CD8-positive, alpha-beta memory T cell (primary cell): ENCODE measurements around the gene CNFN. TPM values are rescaled to one million over a fixed set of nuclear protein-coding genes. Genes with fewer than 3 reads are reported as not detected.
A peak's percentile ranks its signal among the peaks of the same experiment; 100 is the strongest.

ENCODE experiments used
- CTCF ChIA-PET: fragments of 350-600 bp; sonication (Branson Sonifier 250); formaldehyde crosslinking; loops from one replicate; lab custom pipeline; 2021; ENCODE audit warnings: antibody characterized with exemption; lab: Charles Lee
- POLR2A ChIA-PET: fragments of 350-600 bp; sonication (Branson Sonifier 250); formaldehyde crosslinking; loops from one replicate; lab custom pipeline; 2021; ENCODE audit warnings: antibody characterized with exemption; lab: Charles Lee
- DNase-seq, 5 donors: peaks; one replicate each; pipeline versions ENCODE4 v3.0.0 to v3.0.0-alpha.2; 2020 to 2022; ENCODE audit warnings: mixed read lengths in 1 of 5
- H3K27ac ChIP-seq: one replicate; pipeline ENCODE4 v1.7.0; 2013; ENCODE audit warnings: low read depth, mild to moderate bottlenecking, low read length, moderate library complexity
- H3K27me3 ChIP-seq: 2 replicates; pipeline ENCODE4 v1.7.0; 2013; ENCODE audit warnings: low read length, mild to moderate bottlenecking; ENCODE audit not compliant: insufficient read depth, poor library complexity, severe bottlenecking
- H3K36me3 ChIP-seq: 2 replicates; pipeline ENCODE4 v1.7.0; 2013; ENCODE audit warnings: mild to moderate bottlenecking, low read length, moderate library complexity; ENCODE audit not compliant: insufficient read depth
- H3K4me1 ChIP-seq: 2 replicates; pipeline ENCODE4 v1.7.0; 2013; ENCODE audit warnings: mild to moderate bottlenecking, low read length, moderate library complexity; ENCODE audit not compliant: insufficient read depth
- H3K4me3 ChIP-seq: 2 replicates; pipeline ENCODE4 v1.7.0; 2013; ENCODE audit warnings: mild to moderate bottlenecking, low read length
- H3K9me3 ChIP-seq: 2 replicates; pipeline ENCODE4 v1.7.0; 2013; ENCODE audit warnings: mild to moderate bottlenecking, low read length
- H3K27ac Mint-ChIP-seq, 8 donors: one replicate each; pipeline ENCODE4 v1.8.0; 2020 to 2021; ENCODE audit warnings: mixed read lengths in 8 of 8, mild to moderate bottlenecking in 6 of 8, inconsistent platforms in 3 of 8, moderate library complexity in 3 of 8
- H3K27me3 Mint-ChIP-seq, 2 donors: one replicate each; pipeline ENCODE4 v1.8.0; 2020 to 2021; ENCODE audit warnings: mixed read lengths in 2 of 2, mild to moderate bottlenecking in 1 of 2, moderate library complexity in 1 of 2
- H3K36me3 Mint-ChIP-seq, 3 donors: one replicate each; pipeline ENCODE4 v1.8.0; 2020 to 2021; ENCODE audit warnings: mixed read lengths in 3 of 3, inconsistent platforms in 1 of 3, mild to moderate bottlenecking in 1 of 3
- H3K4me1 Mint-ChIP-seq, 3 donors: one replicate each; pipeline ENCODE4 v1.8.0; 2020 to 2021; ENCODE audit warnings: mixed read lengths in 3 of 3, inconsistent platforms in 1 of 3, mild to moderate bottlenecking in 1 of 3
- H3K4me3 Mint-ChIP-seq, 7 donors: one replicate each; pipeline ENCODE4 v1.8.0; 2020 to 2021; ENCODE audit warnings: mixed read lengths in 7 of 7, mild to moderate bottlenecking in 6 of 7, moderate library complexity in 4 of 7, inconsistent platforms in 2 of 7
- H3K9me3 Mint-ChIP-seq, 5 donors: one replicate each; pipeline ENCODE4 v1.8.0; 2020 to 2022; ENCODE audit warnings: mixed read lengths in 5 of 5, mild to moderate bottlenecking in 3 of 5, moderate library complexity in 2 of 5, inconsistent platforms in 1 of 5
- polyA plus RNA-seq: library from polyadenylated mRNA; unstranded; fragments of 300-500 nt; fragmentation: Illumina TruSeq; gene quantifications from one replicate; pipeline ENCODE4 v1.2.3, GENCODE V29; 2021
- total RNA-seq, 2 experiments: library from RNA; stranded (reverse); gene quantifications; one replicate each; pipeline ENCODE4 v1.2.3, GENCODE V29; 2021

The CNFN gene
- total and polyA plus RNA-seq, 3 experiments from 2014 or later = not detected

DNA sequence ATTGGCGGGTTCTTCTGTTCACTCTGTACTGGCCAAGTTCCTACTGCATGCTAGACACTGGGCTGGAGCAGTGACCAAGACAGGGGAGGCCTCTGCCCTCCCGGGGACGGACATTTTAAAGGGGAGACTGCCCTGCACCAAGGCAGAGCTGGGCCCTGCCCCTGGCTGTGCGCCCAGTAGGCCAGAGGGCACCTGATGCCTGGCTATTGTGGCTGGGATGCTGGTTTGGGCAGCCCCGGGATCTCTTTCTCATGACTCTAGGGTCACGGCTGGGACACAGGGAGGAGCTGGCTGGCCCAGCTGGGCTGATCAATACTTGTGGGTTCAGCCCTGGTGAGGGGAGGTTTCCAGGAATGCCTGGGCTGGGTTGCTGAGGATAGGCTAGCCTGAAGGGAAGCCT is 19.4 kb upstream of the CNFN start:
- CTCF ChIA-PET = interaction anchor here (1.4 kb wide), 2 partner anchors 11 to 31 kb away, joined by 3 to 4 read pairs; no protein-coding TSS in a partner anchor
- H3K27ac ChIP-seq = no peak overlapping the region
- no peak overlapping the region for H3K4me3 Mint-ChIP-seq

DNA sequence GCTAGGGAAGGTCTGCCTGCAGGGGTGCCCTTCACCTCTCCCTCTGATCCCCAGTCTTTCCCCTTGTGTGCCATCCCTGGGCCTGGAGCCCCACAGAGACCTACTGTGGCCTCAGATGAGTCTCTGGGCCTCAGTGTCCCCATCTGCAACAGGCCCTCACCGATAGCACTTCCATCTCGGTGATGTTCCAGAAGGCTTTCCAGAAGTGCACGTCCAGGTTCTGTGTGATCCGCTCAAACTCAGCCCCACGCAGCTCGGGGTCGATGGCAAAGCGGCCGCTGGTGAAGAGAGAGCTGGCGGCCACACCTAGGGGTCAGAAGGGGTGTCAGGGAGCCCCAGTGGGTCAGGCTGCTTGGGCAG is 17.7 kb upstream of the CNFN start:
- no peak for DNase-seq
- Mint-ChIP-seq H3K9me3 (no peaks in the 10 kb centered on the region), H3K36me3 (peaks cover 0 to 33% (median 0%) of the 10 kb centered on the region in 3 donors), H3K4me3 (no peak overlapping the region), H3K27ac (peak overlapping the region in 1 of 8 donors; percentile 79), H3K4me1 (peaks cover 0 to 5% (median 3%) of the 10 kb centered on the region in 3 donors), H3K27me3 (no peaks in the 10 kb centered on the region)
- no peak overlapping the region for H3K4me3 ChIP-seq
- no peaks in the 10 kb centered on the region for H3K27me3 ChIP-seq
- ChIA-PET POLR2A (no interaction called here), CTCF (no interaction called here)
- H3K36me3 ChIP-seq = no peaks in the 10 kb centered on the region
- H3K4me1 ChIP-seq = no peaks in the 10 kb centered on the region
- no peaks in the 10 kb centered on the region for H3K9me3 ChIP-seq
- no peak overlapping the region for H3K27ac ChIP-seq

More for the DNA sequence above, 19.4 kb upstream of the CNFN start:
- no peaks in the 10 kb centered on the region for H3K36me3 ChIP-seq
- no peak overlapping the region for H3K4me3 ChIP-seq
- Mint-ChIP-seq H3K27ac (peak overlapping the region in 2 of 8 donors; percentile 6 to 77), H3K27me3 (no peaks in the 10 kb centered on the region), H3K9me3 (no peaks in the 10 kb centered on the region), H3K36me3 (peaks cover 0 to 38% (median 5%) of the 10 kb centered on the region in 3 donors), H3K4me1 (peaks cover 0 to 5% (median 3%) of the 10 kb centered on the region in 3 donors)
- POLR2A ChIA-PET = no interaction called here
- no peak for DNase-seq
- no peaks in the 10 kb centered on the region for H3K4me1 ChIP-seq
- H3K9me3 ChIP-seq = no peaks in the 10 kb centered on the region
- no peaks in the 10 kb centered on the region for H3K27me3 ChIP-seq

DNA sequence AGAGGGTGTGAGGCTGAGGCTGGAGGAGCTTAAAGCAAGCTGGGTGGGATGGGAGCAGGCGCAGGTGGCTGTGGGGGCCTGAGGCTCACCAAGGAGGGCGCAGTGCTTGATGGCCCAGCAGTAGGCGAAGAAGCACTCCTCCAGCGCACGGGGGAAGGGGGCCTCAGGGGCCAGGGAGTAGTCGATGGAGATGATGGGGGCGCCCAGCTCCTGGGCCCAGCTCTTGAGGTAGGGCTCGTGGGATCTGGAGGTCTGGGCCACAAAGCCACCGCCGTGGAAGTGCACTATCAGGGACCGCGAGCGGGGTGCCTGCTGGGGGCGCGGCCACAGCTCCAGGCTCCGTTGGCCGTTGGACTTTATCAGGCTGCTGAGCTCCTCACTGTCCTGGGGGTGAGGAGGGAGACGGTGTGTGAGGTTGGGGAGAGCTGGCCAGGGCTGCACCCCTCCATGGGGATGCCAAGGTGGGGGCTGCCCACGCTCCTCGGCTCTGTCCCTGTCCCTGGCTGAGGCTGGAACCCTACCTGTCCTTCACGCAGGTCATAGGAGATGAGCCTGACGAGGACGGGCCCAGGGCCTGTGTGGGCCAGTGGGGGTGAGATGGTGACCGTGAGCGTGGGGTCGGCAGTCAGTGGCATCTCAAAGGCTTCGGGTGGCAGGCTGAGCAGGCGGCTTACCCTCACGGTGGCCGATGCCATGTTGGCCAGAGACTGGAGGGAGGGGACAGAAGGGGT is 17.2 kb upstream of the CNFN start:
- Mint-ChIP-seq H3K4me3 (no peak overlapping the region), H3K4me1 (peaks cover 3 to 5% (median 3%) of the 10 kb centered on the region in 3 donors), H3K36me3 (peaks cover 0 to 33% (median 0%) of the 10 kb centered on the region in 3 donors), H3K27ac (peak overlapping the region in 2 of 8 donors; percentile 17 to 70), H3K9me3 (no peaks in the 10 kb centered on the region), H3K27me3 (no peaks in the 10 kb centered on the region)
- Histone ChIP-seq H3K4me1 (no peaks in the 10 kb centered on the region), H3K4me3 (no peak overlapping the region), H3K27me3 (no peaks in the 10 kb centered on the region), H3K36me3 (no peaks in the 10 kb centered on the region), H3K27ac (no peak overlapping the region), H3K9me3 (no peaks in the 10 kb centered on the region)
- CTCF ChIA-PET = interaction anchor here (0.8 kb wide), 1 partner anchor 31 kb away, joined by 3 read pairs; no protein-coding TSS in a partner anchor
- DNase-seq = no peak
- POLR2A ChIA-PET = no interaction called here

DNA sequence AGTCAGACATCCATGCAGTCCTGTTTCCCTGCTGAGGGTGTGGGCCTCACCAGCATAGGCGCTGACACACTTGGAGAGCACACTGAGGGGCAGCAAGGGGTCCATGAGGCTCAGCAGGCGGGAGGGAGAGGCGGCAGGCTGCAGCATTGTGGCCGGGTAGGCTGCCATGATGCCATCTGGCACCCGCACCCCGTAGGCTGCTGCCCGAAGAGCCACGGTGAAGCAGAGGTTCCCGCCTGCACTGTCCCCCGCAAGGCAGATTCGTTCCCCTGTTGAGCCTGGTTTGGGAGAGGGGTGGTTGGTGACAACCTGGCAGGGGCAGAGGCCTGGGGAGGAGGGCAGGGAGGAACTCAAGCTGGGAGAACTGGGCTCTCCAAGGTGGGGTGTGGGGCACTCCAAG is 16.0 kb upstream of the CNFN start:
- peaks cover 5 to 12% (median 7%) of the 10 kb centered on the region in 3 donors for H3K4me1 Mint-ChIP-seq
- no peak for DNase-seq
- peaks cover 0 to 31% (median 0%) of the 10 kb centered on the region in 3 donors for H3K36me3 Mint-ChIP-seq
- Histone ChIP-seq H3K4me1 (peaks cover 2% of the 10 kb centered on the region), H3K27ac (no peak overlapping the region), H3K4me3 (no peak overlapping the region), H3K9me3 (no peaks in the 10 kb centered on the region), H3K27me3 (no peaks in the 10 kb centered on the region), H3K36me3 (no peaks in the 10 kb centered on the region)
- POLR2A ChIA-PET = no interaction called here
- H3K9me3 Mint-ChIP-seq = no peaks in the 10 kb centered on the region
- H3K27me3 Mint-ChIP-seq = no peaks in the 10 kb centered on the region
- H3K4me3 Mint-ChIP-seq = no peak overlapping the region
- CTCF ChIA-PET = interaction anchor here (1.2 kb wide), 1 partner anchor 44 kb away, joined by 3 read pairs; no protein-coding TSS in a partner anchor
- H3K27ac Mint-ChIP-seq = peak overlapping the region in 1 of 8 donors; percentile 29

DNA sequence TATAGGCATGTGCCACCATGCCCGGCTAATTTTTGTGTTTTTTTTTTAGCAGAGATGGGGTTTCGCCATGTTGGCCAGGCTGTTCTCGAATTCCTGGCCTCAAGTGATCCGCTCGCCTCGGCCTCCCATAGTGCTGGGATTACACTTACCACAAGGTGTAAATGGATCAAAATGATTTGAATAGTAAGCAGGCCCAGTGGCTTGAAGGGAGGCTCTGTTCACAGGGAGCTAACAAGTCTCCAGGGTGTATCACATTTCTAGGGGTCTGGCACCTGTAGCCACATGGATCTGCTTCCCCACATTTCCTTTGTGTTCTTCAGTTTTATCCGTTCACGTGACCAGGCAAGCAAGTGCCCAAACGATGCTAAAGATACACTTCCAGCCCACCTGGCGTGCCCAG is 13.5 kb upstream of the CNFN start:
- peaks cover 18 to 35% (median 28%) of the 10 kb centered on the region in 3 donors for H3K4me1 Mint-ChIP-seq
- Histone ChIP-seq H3K27ac (no peak overlapping the region), H3K36me3 (no peaks in the 10 kb centered on the region), H3K4me3 (no peak overlapping the region), H3K9me3 (no peaks in the 10 kb centered on the region), H3K27me3 (no peaks in the 10 kb centered on the region), H3K4me1 (peaks cover 8% of the 10 kb centered on the region)
- peak overlapping the region in 1 of 8 donors; percentile 66 for H3K27ac Mint-ChIP-seq
- peaks cover 0 to 22% (median 0%) of the 10 kb centered on the region in 3 donors for H3K36me3 Mint-ChIP-seq
- H3K4me3 Mint-ChIP-seq = peak overlapping the region in 1 of 7 donors; percentile 29
- ChIA-PET POLR2A (interaction anchor here (1.0 kb wide), 1 partner anchor 20 kb away, joined by 3 read pairs; no protein-coding TSS in a partner anchor), CTCF (interaction anchor here (1.0 kb wide), 3 partner anchors 9 to 37 kb away, joined by 3 to 4 read pairs (median 3); no protein-coding TSS in a partner anchor)
- no peaks in the 10 kb centered on the region for H3K27me3 Mint-ChIP-seq
- no peaks in the 10 kb centered on the region for H3K9me3 Mint-ChIP-seq
- DNase-seq = no peak

DNA sequence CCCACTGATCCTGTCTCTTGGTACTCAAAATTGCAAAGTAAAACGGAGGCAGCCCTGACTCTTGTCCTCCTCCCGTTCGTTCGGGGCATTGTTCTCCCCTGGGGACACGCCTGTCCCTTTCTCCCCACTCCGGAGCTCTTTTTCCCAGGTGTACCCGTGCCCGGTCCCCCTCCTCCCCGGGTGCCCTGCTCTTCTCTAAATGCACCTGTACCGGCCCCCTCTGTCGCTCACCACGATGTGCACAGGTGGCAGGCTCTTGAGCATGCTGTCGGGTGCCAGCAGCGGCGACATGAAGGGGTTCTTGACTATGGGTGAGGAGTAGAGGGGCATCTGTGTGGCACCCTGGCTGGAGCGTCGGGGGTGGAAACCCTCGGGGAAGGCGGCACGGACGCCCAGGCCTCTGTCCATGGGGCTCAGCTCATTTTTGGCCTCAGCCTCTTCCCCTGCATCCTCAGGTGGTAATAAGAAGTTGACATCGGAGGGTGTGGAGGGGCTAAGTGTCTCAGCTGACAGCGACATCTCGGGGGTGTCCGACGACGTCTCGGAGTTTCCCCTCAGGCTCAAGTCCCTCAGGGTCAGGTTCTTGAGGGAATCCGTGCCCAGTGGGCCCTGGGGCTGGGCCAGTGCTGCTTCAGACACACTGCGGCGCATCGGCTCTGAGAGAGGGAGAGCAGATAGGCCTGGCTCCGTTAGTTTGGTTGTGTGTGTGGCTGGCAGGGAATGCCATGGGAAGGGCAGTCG is 12.4 kb upstream of the CNFN start:
- Mint-ChIP-seq H3K4me3 (peak overlapping the region; percentile 81 to 92 (median 84)), H3K9me3 (no peaks in the 10 kb centered on the region), H3K27ac (peak overlapping the region; percentile 22 to 90 (median 66)), H3K4me1 (peaks cover 24 to 41% (median 29%) of the 10 kb centered on the region in 3 donors), H3K27me3 (no peaks in the 10 kb centered on the region), H3K36me3 (peaks cover 0 to 14% (median 0%) of the 10 kb centered on the region in 3 donors)
- POLR2A ChIA-PET = no interaction called here
- H3K9me3 ChIP-seq = no peaks in the 10 kb centered on the region
- no peaks in the 10 kb centered on the region for H3K36me3 ChIP-seq
- CTCF ChIA-PET = interaction anchor here (1.4 to 2.5 kb wide), 3 partner anchors 16 to 38 kb away, joined by 4 to 11 read pairs (median 8); no protein-coding TSS in a partner anchor
- peaks cover 14% of the 10 kb centered on the region for H3K4me1 ChIP-seq
- peak overlapping the region; percentile 59 for H3K4me3 ChIP-seq
- H3K27ac ChIP-seq = peak overlapping the region; percentile 38
- DNase-seq = no peak
- no peaks in the 10 kb centered on the region for H3K27me3 ChIP-seq

DNA sequence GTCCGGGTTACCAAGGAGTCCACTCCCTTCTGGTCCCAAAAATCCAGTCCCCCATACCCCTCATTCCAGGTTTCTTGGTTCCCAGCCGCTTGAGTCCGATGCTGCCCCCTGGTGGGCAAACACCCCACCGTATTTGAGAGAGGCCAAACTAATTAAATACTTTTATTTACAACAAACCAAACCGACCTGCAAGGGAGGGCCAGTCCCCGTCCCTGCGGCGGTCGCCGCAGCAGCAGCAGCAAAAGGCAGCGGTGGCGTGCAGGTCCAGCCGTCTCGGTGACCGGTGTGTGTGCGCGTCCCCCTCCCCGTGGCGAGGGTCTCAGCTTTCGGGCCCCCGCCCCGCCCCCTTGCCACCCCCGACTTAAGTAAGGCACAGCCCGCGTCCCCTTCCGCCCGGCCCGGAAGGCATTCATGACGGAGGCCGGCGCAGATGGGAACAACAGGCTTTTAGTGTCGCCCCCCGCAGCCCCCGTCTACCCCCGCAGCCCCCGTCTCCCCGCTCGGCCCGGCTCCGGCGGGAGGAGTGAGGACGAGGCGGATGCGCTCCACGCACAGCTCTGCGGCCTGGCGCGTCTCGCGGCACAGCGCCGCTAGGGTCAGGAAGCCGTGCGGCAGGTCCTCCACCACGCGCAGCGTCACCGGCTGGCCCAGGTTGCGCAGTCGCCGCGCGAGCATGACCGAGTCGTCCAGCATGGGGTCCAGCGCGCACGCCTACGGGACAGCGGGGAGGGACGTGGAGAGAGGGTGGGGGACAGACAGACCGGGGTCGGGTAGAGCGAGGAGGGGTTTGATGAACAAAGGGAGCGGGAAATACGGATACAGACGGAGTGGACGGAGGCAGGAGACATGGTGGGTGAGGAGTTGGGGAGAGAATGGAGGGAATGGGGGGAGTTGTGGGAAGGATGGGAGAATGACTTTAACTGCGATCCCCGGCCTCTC is 11.5 kb upstream of the CNFN start:
- peak overlapping the region; percentile 22 to 89 (median 81) for H3K27ac Mint-ChIP-seq
- peak overlapping the region; percentile 81 to 92 (median 84) for H3K4me3 Mint-ChIP-seq
- H3K27ac ChIP-seq = peak overlapping the region; percentile 38
- H3K4me3 ChIP-seq = peak overlapping the region; percentile 59
- DNase-seq = peak; percentile 61 to 83 (median 70)
- peaks cover 0 to 7% (median 0%) of the 10 kb centered on the region in 3 donors for H3K36me3 Mint-ChIP-seq
- no peaks in the 10 kb centered on the region for H3K36me3 ChIP-seq
- POLR2A ChIA-PET = no interaction called here
- no peaks in the 10 kb centered on the region for H3K27me3 Mint-ChIP-seq
- H3K9me3 ChIP-seq = no peaks in the 10 kb centered on the region
- no peaks in the 10 kb centered on the region for H3K27me3 ChIP-seq
- H3K4me1 ChIP-seq = peaks cover 19% of the 10 kb centered on the region
- CTCF ChIA-PET = interaction anchor here (0.7 to 2.5 kb wide), 9 partner anchors 9 to 293 kb away, joined by 3 to 11 read pairs (median 4); partner anchors contain the start of gene POU2F2
- no peaks in the 10 kb centered on the region for H3K9me3 Mint-ChIP-seq
- H3K4me1 Mint-ChIP-seq = peaks cover 32 to 50% (median 39%) of the 10 kb centered on the region in 3 donors
